Measurements from ENCODE around the gene LEAP2. TPM values are rescaled to one million over a fixed set of nuclear protein-coding genes. Genes with fewer than 3 reads are reported as not detected.
A peak's percentile ranks its signal among the peaks of the same experiment; 100 is the strongest.
"Not testable (repeated sequence)": the region's sequence is repeated elsewhere in the genome, so short reads cannot be mapped to it uniquely, and the experiment has no call there.

LEAP2 gene
- total and polyA plus RNA-seq, 2 donors, result 3.0 to 5.6 TPM

- WGBS, result 96% methylated on average over 5 of the region's 5 CpGs
- not testable (repeated sequence) for H3K4me3 ChIP-seq (ENCODE audit: low read depth, low read length); H3K4me1 ChIP-seq (ENCODE audit: insufficient read depth)
Measured at GRCh38 chr5:132854992-132855391, 18.5 kb upstream of the LEAP2 start.

GRCh38 chr5:132856011-132856410 is 17.5 kb upstream of the LEAP2 start:
- H3K27ac ChIP-seq (ENCODE audit: low read depth), result no peak overlapping the region
- no peaks in the 10 kb centered on the region for H3K36me3 ChIP-seq (ENCODE audit: insufficient read depth)
- WGBS, result 89% methylated on average over 3 of the region's 3 CpGs
- DNase-seq (ENCODE audit: extremely low spot score), result no peak
- H3K4me3 ChIP-seq (ENCODE audit: low read depth, low read length), result no peak overlapping the region
- no peaks in the 10 kb centered on the region for H3K4me1 ChIP-seq (ENCODE audit: insufficient read depth)

More at GRCh38 chr5:132854992-132855391, 18.5 kb upstream of the LEAP2 start:
- DNase-seq (ENCODE audit: extremely low spot score); H3K36me3 ChIP-seq (ENCODE audit: insufficient read depth); H3K27ac ChIP-seq (ENCODE audit: low read depth): not testable (repeated sequence)

GRCh38 chr5:132859889-132860437 is 13.5 kb upstream of the LEAP2 start:
- no peak for DNase-seq (ENCODE audit: extremely low spot score)
- Histone ChIP-seq H3K27ac (ENCODE audit: low read depth) (no peak overlapping the region), H3K4me3 (ENCODE audit: low read depth, low read length) (no peak overlapping the region), H3K36me3 (ENCODE audit: insufficient read depth) (no peaks in the 10 kb centered on the region), H3K4me1 (ENCODE audit: insufficient read depth) (no peaks in the 10 kb centered on the region)
- 77% methylated on average over 2 of the region's 2 CpGs for WGBS

- Histone ChIP-seq H3K36me3 (ENCODE audit: insufficient read depth) (no peaks in the 10 kb centered on the region), H3K4me3 (ENCODE audit: low read depth, low read length) (no peak overlapping the region), H3K27ac (ENCODE audit: low read depth) (no peak overlapping the region), H3K4me1 (ENCODE audit: insufficient read depth) (no peaks in the 10 kb centered on the region)
- WGBS, result 63% methylated on average over 5 of the region's 5 CpGs
- DNase-seq (ENCODE audit: extremely low spot score), result no peak
Measured at GRCh38 chr5:132860742-132861141, 12.7 kb upstream of the LEAP2 start.

- 29% methylated on average over 30 of the region's 30 CpGs for WGBS
Measured at GRCh38 chr5:132865668-132866341, 7.7 kb upstream of the LEAP2 start.

GRCh38 chr5:132866342-132867045 is 7.0 kb upstream of the LEAP2 start, which contains the start of the genes GDF9 and UQCRQ:
TSS of gene GDF9 (minus strand) at chr5:132866469. CDS start at chr5:132864533, 1,936 bp downstream.
TSS of gene UQCRQ (plus strand) at chr5:132866642. CDS start at chr5:132866882, 240 bp downstream.
- H3K27ac ChIP-seq (ENCODE audit: low read depth), result peak within 1 kb of the TSS; percentile 97
- DNase-seq (ENCODE audit: extremely low spot score), result peak; percentile 99
- peak within 1 kb of the TSS; percentile 74 for H3K4me3 ChIP-seq (ENCODE audit: low read depth, low read length)
- WGBS, result under 1% methylated on average over 55 of the region's 55 CpGs
- peaks cover 4% of the 10 kb centered on the region for H3K36me3 ChIP-seq (ENCODE audit: insufficient read depth)
- H3K4me1 ChIP-seq (ENCODE audit: insufficient read depth), result no peaks in the 10 kb centered on the region

More at GRCh38 chr5:132865668-132866341, 7.7 kb upstream of the LEAP2 start:
- peaks cover 4% of the 10 kb centered on the region for H3K36me3 ChIP-seq (ENCODE audit: insufficient read depth)
- no peaks in the 10 kb centered on the region for H3K4me1 ChIP-seq (ENCODE audit: insufficient read depth)
- peak overlapping the region; percentile 97 for H3K27ac ChIP-seq (ENCODE audit: low read depth)
- peak overlapping the region; percentile 74 for H3K4me3 ChIP-seq (ENCODE audit: low read depth, low read length)
- DNase-seq (ENCODE audit: extremely low spot score), result no peak

GRCh38 chr5:132867046-132867451 is 6.4 kb upstream of the LEAP2 start:
- DNase-seq (ENCODE audit: extremely low spot score), result no peak
- H3K4me1 ChIP-seq (ENCODE audit: insufficient read depth), result no peaks in the 10 kb centered on the region
- WGBS, result under 1% methylated on average over 13 of the region's 13 CpGs
- H3K27ac ChIP-seq (ENCODE audit: low read depth), result peak overlapping the region; percentile 86
- H3K36me3 ChIP-seq (ENCODE audit: insufficient read depth), result peaks cover 4% of the 10 kb centered on the region
- H3K4me3 ChIP-seq (ENCODE audit: low read depth, low read length), result peak overlapping the region; percentile 74

- H3K36me3 ChIP-seq (ENCODE audit: insufficient read depth), result peaks cover 4% of the 10 kb centered on the region
- no peak overlapping the region for H3K4me3 ChIP-seq (ENCODE audit: low read depth, low read length)
- H3K27ac ChIP-seq (ENCODE audit: low read depth), result no peak overlapping the region
- no peak for DNase-seq (ENCODE audit: extremely low spot score)
- H3K4me1 ChIP-seq (ENCODE audit: insufficient read depth), result no peaks in the 10 kb centered on the region
- 84% methylated on average over 4 of the region's 4 CpGs for WGBS
Measured at GRCh38 chr5:132868754-132869153, 4.7 kb upstream of the LEAP2 start.

- Histone ChIP-seq H3K27ac (ENCODE audit: low read depth) (no peak overlapping the region), H3K4me1 (ENCODE audit: insufficient read depth) (no peaks in the 10 kb centered on the region), H3K36me3 (ENCODE audit: insufficient read depth) (peaks cover 4% of the 10 kb centered on the region), H3K4me3 (ENCODE audit: low read depth, low read length) (no peak overlapping the region)
- 73% methylated on average over 2 of the region's 2 CpGs for WGBS
- DNase-seq (ENCODE audit: extremely low spot score), result no peak
Measured at GRCh38 chr5:132870801-132871200, 2.7 kb upstream of the LEAP2 start.

GRCh38 chr5:132871459-132872284 is 1.8 kb upstream of the LEAP2 start:
- 81% methylated on average over 5 of the region's 5 CpGs for WGBS
- DNase-seq (ENCODE audit: extremely low spot score), result no peak
- H3K4me1 ChIP-seq (ENCODE audit: insufficient read depth), result no peaks in the 10 kb centered on the region
- peaks cover 4% of the 10 kb centered on the region for H3K36me3 ChIP-seq (ENCODE audit: insufficient read depth)
- H3K4me3 ChIP-seq (ENCODE audit: low read depth, low read length), result no peak overlapping the region
- H3K27ac ChIP-seq (ENCODE audit: low read depth), result no peak overlapping the region

- Histone ChIP-seq H3K4me1 (ENCODE audit: insufficient read depth) (no peaks in the 10 kb centered on the region), H3K36me3 (ENCODE audit: insufficient read depth) (peaks cover 4% of the 10 kb centered on the region), H3K27ac (ENCODE audit: low read depth) (no peak overlapping the region), H3K4me3 (ENCODE audit: low read depth, low read length) (no peak overlapping the region)
- no peak for DNase-seq (ENCODE audit: extremely low spot score)
- WGBS, result 97% methylated on average over 1 of the region's 1 CpG
Measured at GRCh38 chr5:132872788-132873118, 715 bp upstream of the LEAP2 start.

- Histone ChIP-seq H3K4me3 (ENCODE audit: low read depth, low read length) (no peak overlapping the region), H3K36me3 (ENCODE audit: insufficient read depth) (no peaks in the 10 kb centered on the region), H3K4me1 (ENCODE audit: insufficient read depth) (no peaks in the 10 kb centered on the region), H3K27ac (ENCODE audit: low read depth) (no peak overlapping the region)
- DNase-seq (ENCODE audit: extremely low spot score), result no peak
- 94% methylated on average over 3 of the region's 3 CpGs for WGBS
Measured at GRCh38 chr5:132873930-132874271, 433 bp downstream of the LEAP2 start.

- no peak for DNase-seq (ENCODE audit: extremely low spot score)
- H3K4me1 ChIP-seq (ENCODE audit: insufficient read depth), result no peaks in the 10 kb centered on the region
- no peaks in the 10 kb centered on the region for H3K36me3 ChIP-seq (ENCODE audit: insufficient read depth)
- no peak overlapping the region for H3K27ac ChIP-seq (ENCODE audit: low read depth)
- WGBS, result 88% methylated on average over 1 of the region's 1 CpG
- H3K4me3 ChIP-seq (ENCODE audit: low read depth, low read length), result no peak overlapping the region
Measured at GRCh38 chr5:132876020-132876759, 2.7 kb downstream of the LEAP2 start.

Measured in urinary bladder (tissue), 4 donors.